Renal cortex interstitium (tissue), 15 donors: ENCODE data around the gene ZBED6. TPM values are rescaled to one million over a fixed set of nuclear protein-coding genes. Genes with fewer than 3 reads are reported as not detected.
A peak's percentile ranks its signal among the peaks of the same experiment; 100 is the strongest.
"Not testable (repeated sequence)": the region's sequence is repeated elsewhere in the genome, so short reads cannot be mapped to it uniquely, and the experiment has no call there.

Experiments
- DNase-seq, 11 donors: peaks; one replicate each; pipeline ENCODE4 v3.0.0-alpha.2; 2013; ENCODE audit warnings: low read depth in 9 of 11, low spot score in 4 of 11; ENCODE audit errors: extremely low read depth in 1 of 11
- long read RNA-seq, 16 experiments: transcript quantifications; one replicate each; lab custom pipeline, GENCODE V29; 2026
- polyA plus RNA-seq, 3 donors: library from polyadenylated mRNA; unstranded; fragments of 120-200 nt; gene quantifications; one replicate each; pipeline ENCODE4 v1.2.1, GENCODE V29; 2013; ENCODE audit not compliant: insufficient read length in 3 of 3

The ZBED6 gene
- 10 to 100 TPM; 12.0 to 23.1 (median 13.6) TPM for polyA plus RNA-seq
- long read RNA-seq, donor 1, full-length matches to known transcripts, result 1 of 1 reads
- long read RNA-seq, donor 1, partial matches to known transcripts, result 0 of 1 reads
- long read RNA-seq, donor 1, other reads (novel, unspliced or antisense), result 0 of 1 reads
- long read RNA-seq, donor 2, result 0 reads
- long read RNA-seq, donor 3, full-length matches to known transcripts, result 3 of 3 reads
- long read RNA-seq, donor 3, partial matches to known transcripts, result 0 of 3 reads
- long read RNA-seq, donor 3, other reads (novel, unspliced or antisense), result 0 of 3 reads
- long read RNA-seq, donor 4, full-length matches to known transcripts, result 2 of 2 reads
- long read RNA-seq, donor 4, partial matches to known transcripts, result 0 of 2 reads
- long read RNA-seq, donor 4, other reads (novel, unspliced or antisense), result 0 of 2 reads
- long read RNA-seq, donor 5, result 0 reads
- long read RNA-seq, donor 6, full-length matches to known transcripts, result 6 of 6 reads
- long read RNA-seq, donor 6, partial matches to known transcripts, result 0 of 6 reads
- long read RNA-seq, donor 6, other reads (novel, unspliced or antisense), result 0 of 6 reads
- long read RNA-seq, donor 7, full-length matches to known transcripts, result 5 of 5 reads
- long read RNA-seq, donor 7, partial matches to known transcripts, result 0 of 5 reads
- long read RNA-seq, donor 7, other reads (novel, unspliced or antisense), result 0 of 5 reads
- long read RNA-seq, donor 8, full-length matches to known transcripts, result 8 of 8 reads
- long read RNA-seq, donor 8, partial matches to known transcripts, result 0 of 8 reads
- long read RNA-seq, donor 8, other reads (novel, unspliced or antisense), result 0 of 8 reads
- long read RNA-seq, donor 9, full-length matches to known transcripts, result 4 of 4 reads
- long read RNA-seq, donor 9, partial matches to known transcripts, result 0 of 4 reads
- long read RNA-seq, donor 9, other reads (novel, unspliced or antisense), result 0 of 4 reads
- long read RNA-seq, donor 10, full-length matches to known transcripts, result 3 of 3 reads
- long read RNA-seq, donor 10, partial matches to known transcripts, result 0 of 3 reads
- long read RNA-seq, donor 10, other reads (novel, unspliced or antisense), result 0 of 3 reads
- long read RNA-seq, donor 11, full-length matches to known transcripts, result 5 of 5 reads
- long read RNA-seq, donor 11, partial matches to known transcripts, result 0 of 5 reads
- long read RNA-seq, donor 11, other reads (novel, unspliced or antisense), result 0 of 5 reads
- long read RNA-seq, donor 12, result 0 reads
- long read RNA-seq, donor 13, full-length matches to known transcripts, result 7 of 7 reads
- long read RNA-seq, donor 13, partial matches to known transcripts, result 0 of 7 reads
- long read RNA-seq, donor 13, other reads (novel, unspliced or antisense), result 0 of 7 reads
- long read RNA-seq, donor 14, full-length matches to known transcripts, result 3 of 3 reads
- long read RNA-seq, donor 14, partial matches to known transcripts, result 0 of 3 reads
- long read RNA-seq, donor 14, other reads (novel, unspliced or antisense), result 0 of 3 reads
- long read RNA-seq, donor 15, result 0 reads
- long read RNA-seq, donor 16, full-length matches to known transcripts, result 10 of 10 reads
- long read RNA-seq, donor 16, partial matches to known transcripts, result 0 of 10 reads
- long read RNA-seq, donor 16, other reads (novel, unspliced or antisense), result 0 of 10 reads

GRCh38 chr1:203795441-203796235 is at the start of gene ZBED6, which contains the start of gene ZC3H11A:
ZBED6 (plus strand) TSS chr1:203795623; CDS start chr1:203797523, 1,900 bp downstream.
ZC3H11A (plus strand) TSS chr1:203795623; CDS start chr1:203817071, 21,448 bp downstream.
- peak; percentile 94 to 99 (median 96) for DNase-seq

DNA sequence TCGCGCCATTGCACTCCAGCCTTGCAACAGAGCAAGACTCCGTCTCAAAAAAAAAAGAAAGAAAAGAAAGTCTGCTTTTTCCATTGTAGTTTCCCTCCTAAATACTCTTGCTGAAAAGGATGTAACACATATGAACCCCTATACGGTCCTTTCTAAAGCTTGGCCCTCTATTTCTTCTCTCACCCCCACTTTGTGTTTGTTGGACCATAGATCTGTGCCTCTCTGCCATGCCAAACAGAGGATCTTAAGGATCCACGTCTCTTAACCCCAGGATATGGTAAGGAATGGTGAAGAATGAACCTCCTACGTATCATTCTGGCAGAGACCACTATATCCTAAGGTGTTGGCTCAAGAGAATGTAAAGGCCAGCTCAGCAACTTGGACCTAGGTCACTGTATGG is 49.1 kb upstream of the ZBED6 start:
- DNase-seq, result no peak

GRCh38 chr1:203751051-203751450 is 44.4 kb upstream of the ZBED6 start:
- no peak for DNase-seq

DNA sequence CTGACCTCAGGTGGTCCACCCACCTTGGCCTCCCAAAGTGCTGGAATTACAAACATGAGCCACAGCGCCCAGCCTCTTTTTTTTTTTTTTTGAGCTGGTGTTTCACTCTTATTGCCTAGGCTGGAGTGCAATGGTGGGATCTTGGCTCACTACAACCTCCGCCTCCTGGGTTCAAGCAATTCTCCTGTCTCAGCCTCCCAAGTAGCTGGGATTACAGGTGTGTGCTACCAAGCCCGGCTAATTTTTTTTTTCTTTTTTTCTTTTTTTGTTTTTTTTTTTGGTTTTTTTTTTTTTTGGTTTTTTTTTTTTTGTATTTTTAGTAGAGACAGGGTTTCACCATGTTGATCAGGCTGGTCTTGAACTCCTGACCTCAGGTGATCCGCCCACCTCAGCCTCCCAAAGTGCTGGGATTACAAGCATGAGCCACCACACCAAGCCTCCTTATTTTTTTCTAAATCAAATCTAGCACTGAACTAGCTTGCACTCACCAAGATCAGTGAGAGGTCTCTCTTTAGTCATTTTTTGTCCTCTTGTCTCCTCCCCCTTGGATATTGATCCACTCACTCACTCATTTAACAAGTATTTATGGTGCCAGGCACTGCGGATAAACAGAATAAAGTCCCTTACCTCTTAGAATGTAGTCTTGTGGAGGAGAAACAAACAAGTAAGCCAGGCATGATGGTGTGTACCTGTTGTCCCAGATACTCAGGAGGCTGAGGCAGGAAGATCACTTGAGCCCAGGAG is 43.6 kb upstream of the ZBED6 start:
- not testable (repeated sequence) for DNase-seq

DNA sequence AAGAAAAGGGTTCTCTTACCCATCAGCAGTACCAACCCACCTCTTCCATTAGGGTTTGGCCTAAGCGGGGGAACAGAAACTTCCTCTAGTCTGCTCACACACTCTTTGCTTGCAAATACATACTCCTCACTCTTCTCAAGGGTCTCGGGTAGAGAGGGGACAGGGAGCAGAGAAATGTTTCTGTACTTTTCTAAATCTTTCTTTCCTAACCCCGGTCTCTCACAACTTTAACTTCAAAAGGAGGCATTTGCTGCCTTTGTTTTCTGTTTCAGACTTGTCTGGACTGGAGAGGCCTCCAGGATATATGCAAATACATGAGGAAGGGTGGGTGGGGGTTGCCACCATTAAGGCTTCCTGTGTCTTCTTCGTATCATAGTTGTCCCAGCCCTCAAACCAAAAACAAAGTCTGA is 41.0 kb upstream of the ZBED6 start:
- DNase-seq, result no peak

- no peak for DNase-seq
Measured at GRCh38 chr1:203756036-203756435, 39.4 kb upstream of the ZBED6 start.

GRCh38 chr1:203758749-203759148 is 36.7 kb upstream of the ZBED6 start:
- not testable (repeated sequence) for DNase-seq

- no peak for DNase-seq
Measured at GRCh38 chr1:203760506-203760905, 34.9 kb upstream of the ZBED6 start.

- DNase-seq, result not testable (repeated sequence)
Measured at GRCh38 chr1:203761958-203762357, 33.5 kb upstream of the ZBED6 start.

DNA sequence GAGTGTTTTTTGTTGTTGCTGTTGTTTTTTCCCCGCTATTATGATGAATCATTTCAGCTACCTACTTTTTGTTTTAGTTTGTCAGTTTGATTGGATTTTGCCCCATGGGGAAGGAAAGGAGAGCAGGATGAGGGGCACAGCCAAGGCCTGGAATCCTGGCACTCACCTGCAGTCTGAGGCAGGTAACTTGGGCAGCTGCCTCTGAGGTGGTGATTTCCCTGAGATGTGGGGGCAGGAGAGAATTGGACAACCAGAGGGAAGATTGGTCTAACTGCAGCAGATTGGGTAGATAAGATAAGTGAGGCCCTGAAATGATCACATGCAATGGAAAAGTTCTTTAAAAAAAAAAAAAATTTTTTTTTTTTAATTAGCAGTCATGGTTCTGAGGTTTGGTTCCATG is 31.9 kb upstream of the ZBED6 start:
- no peak for DNase-seq

GRCh38 chr1:203764105-203765028 is 31.1 kb upstream of the ZBED6 start:
- no peak for DNase-seq

GRCh38 chr1:203765029-203765837 is 30.2 kb upstream of the ZBED6 start, which contains the start of gene LAX1:
LAX1 (plus strand) TSS chr1:203765183; CDS start chr1:203765566, 383 bp downstream.
- no peak for DNase-seq

DNA sequence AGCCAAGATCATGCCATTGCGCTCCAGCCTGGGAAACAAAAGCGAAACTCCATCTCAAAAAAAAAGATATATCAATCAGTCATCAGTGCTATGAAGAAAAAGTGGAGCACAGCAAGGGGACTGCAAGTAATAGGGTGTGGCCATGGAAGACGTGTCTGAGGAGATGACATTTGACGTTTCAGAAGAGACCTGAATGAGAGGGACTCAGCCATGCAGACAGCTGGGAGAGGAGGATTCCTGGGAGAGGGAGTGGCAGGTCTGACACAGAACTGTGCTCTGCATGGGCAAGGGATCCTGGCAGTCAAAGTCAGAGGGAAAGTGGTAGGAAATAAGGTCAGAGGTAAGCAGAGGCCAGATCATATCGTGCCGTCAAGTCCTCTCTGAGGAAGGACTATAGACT is 27.2 kb upstream of the ZBED6 start:
- DNase-seq, result no peak

- DNase-seq, result peak; percentile 31 to 83 (median 63)
Measured at GRCh38 chr1:203769505-203770343, 25.7 kb upstream of the ZBED6 start.
